H1 (cell line): Measurements from ENCODE around the gene IRGQ. TPM values are rescaled to one million over a fixed set of nuclear protein-coding genes. Genes with fewer than 3 reads are reported as not detected.

Experiments used
- CTCF ChIA-PET: fragments of 300-600 bp; sonication (Branson Sonifier 250); formaldehyde crosslinking; loops from one replicate; lab custom pipeline; 2021; ENCODE audit not compliant: partially characterized antibody; lab: Charles Lee
- POLR2A ChIA-PET: fragments of 300-600 bp; sonication (Branson Sonifier 250); formaldehyde crosslinking; loops from one replicate; lab custom pipeline; 2021; ENCODE audit warnings: inconsistent platforms; ENCODE audit not compliant: partially characterized antibody; lab: Charles Lee
- DNase-seq, 2 experiments: peaks; one replicate each; pipeline versions ENCODE4 v3.0.0 to v3.0.0-alpha.2; 2010 to 2022; ENCODE audit warnings: low spot score in 2 of 2, low read depth in 1 of 2, mixed read lengths in 1 of 2
- FAIRE-seq: peaks from 2 replicates; lab custom pipeline; 2011; peaks lifted over from hg19 to GRCh38; lab: Jason Lieb, UNC
- H2AFZ ChIP-seq: 2 replicates; pipeline ENCODE4 v1.8.1; 2012; ENCODE audit warnings: low read length, inconsistent platforms
- H2AK5ac ChIP-seq: 2 replicates; pipeline ENCODE4 v1.6.1; 2013; ENCODE audit warnings: low read depth, low read length
- H2BK120ac ChIP-seq: replicated peaks from 2 replicates; pipeline ENCODE3; 2013; ENCODE audit warnings: low read depth, low read length, inconsistent platforms
- H2BK12ac ChIP-seq: 2 replicates; pipeline ENCODE4 v1.6.1; 2013; ENCODE audit warnings: low read depth, low read length
- H2BK15ac ChIP-seq: 2 replicates; pipeline ENCODE4 v1.6.1; 2013; ENCODE audit warnings: low read length
- H2BK20ac ChIP-seq: 2 replicates; pipeline ENCODE4 v1.6.1; 2013; ENCODE audit warnings: low read length
- H2BK5ac ChIP-seq: 2 replicates; pipeline ENCODE4 v1.6.1; 2013; ENCODE audit warnings: low read depth, low read length
- H3K14ac ChIP-seq: 2 replicates; pipeline ENCODE4 v1.6.1; 2013; ENCODE audit warnings: inconsistent platforms; ENCODE audit not compliant: insufficient read length
- H3K18ac ChIP-seq: 2 replicates; pipeline ENCODE4 v1.6.1; 2013; ENCODE audit warnings: low read length; ENCODE audit errors: extremely low read depth
- H3K23ac ChIP-seq: 2 replicates; pipeline ENCODE4 v1.6.1; 2013; ENCODE audit warnings: inconsistent platforms; ENCODE audit not compliant: insufficient read length
- H3K23me2 ChIP-seq: 2 replicates; pipeline ENCODE4 v1.6.1; 2013; ENCODE audit warnings: low read depth, low read length
- H3K27ac ChIP-seq: 2 replicates; pipeline ENCODE4 v1.6.1; 2011; ENCODE audit warnings: low read depth, low read length, inconsistent platforms
- H3K27me3 ChIP-seq, 4 experiments: replicated peaks in 1 of 4; 1 replicate in 1 of 4; 2 replicates in 3 of 4; pipeline versions ENCODE4 v1.6.1 to v1.8.1; 2011 to 2013; ENCODE audit warnings: low read length in 3 of 4, mild to moderate bottlenecking in 3 of 4, inconsistent platforms in 2 of 4, mixed read lengths in 2 of 4, moderate library complexity in 1 of 4; ENCODE audit not compliant: control insufficient read depth in 3 of 4, insufficient read depth in 3 of 4; ENCODE audit errors: extremely low read depth in 1 of 4
- H3K36me3 ChIP-seq, 4 experiments: 2 replicates each; pipeline versions ENCODE4 v1.6.1 to v1.8.1; 2011 to 2013; ENCODE audit warnings: mild to moderate bottlenecking in 4 of 4, low read length in 3 of 4, moderate library complexity in 2 of 4, control low read depth in 1 of 4, inconsistent platforms in 1 of 4; ENCODE audit not compliant: insufficient read depth in 4 of 4, control insufficient read depth in 2 of 4
- H3K4ac ChIP-seq: replicated peaks from 2 replicates; pipeline ENCODE3; 2013; ENCODE audit warnings: low read length, low read depth, mixed read lengths, inconsistent platforms; ENCODE audit not compliant: insufficient read length
- H3K4me1 ChIP-seq, 4 experiments: replicated peaks in 1 of 4; 1 replicate in 1 of 4; 2 replicates in 3 of 4; pipeline versions ENCODE4 v1.6.1 to v1.8.1; 2011 to 2013; ENCODE audit warnings: low read length in 3 of 4, inconsistent platforms in 2 of 4, mixed read lengths in 1 of 4; ENCODE audit not compliant: insufficient read depth in 4 of 4, control insufficient read depth in 3 of 4
- H3K4me2 ChIP-seq, 2 experiments: 2 replicates each; pipeline versions ENCODE4 v1.6.1 to v1.8.1; 2011 to 2013; ENCODE audit warnings: low read depth in 2 of 2, low read length in 2 of 2, control low read depth in 1 of 2, inconsistent platforms in 1 of 2, mild to moderate bottlenecking in 1 of 2; ENCODE audit not compliant: insufficient read depth in 1 of 2
- H3K4me3 ChIP-seq, 4 experiments: fragments of 200-600, 300-600 bp in 1 of 4; sonication (generic), shearing (Covaris generic), sonication (Bioruptor Twin) in 1 of 4; 2 replicates each; pipeline versions ENCODE4 v1.5.1 to v1.8.1; 2011 to 2016; ENCODE audit warnings: low read length in 4 of 4, low read depth in 3 of 4, control low read depth in 2 of 4, inconsistent platforms in 2 of 4, mild to moderate bottlenecking in 2 of 4, mixed read lengths in 1 of 4, moderate library complexity in 1 of 4; ENCODE audit not compliant: insufficient read depth in 2 of 4; ENCODE audit errors: extremely low read depth in 1 of 4
- H3K56ac ChIP-seq: replicated peaks from 2 replicates; pipeline ENCODE3; 2013; ENCODE audit warnings: low read depth, mild to moderate bottlenecking, mixed read lengths, low read length, inconsistent platforms; ENCODE audit not compliant: insufficient read length
- H3K79me1 ChIP-seq: 2 replicates; pipeline ENCODE4 v1.6.1; 2013; ENCODE audit warnings: low read depth, low read length, control low read depth
- H3K79me2 ChIP-seq, 2 experiments: 2 replicates each; pipeline versions ENCODE4 v1.6.1 to v1.8.1; 2012 to 2013; ENCODE audit warnings: low read length in 2 of 2, mild to moderate bottlenecking in 2 of 2, inconsistent platforms in 1 of 2; ENCODE audit not compliant: insufficient read depth in 2 of 2, control insufficient read depth in 1 of 2
- H3K9ac ChIP-seq, 4 experiments: replicated peaks in 1 of 4; 1 replicate in 1 of 4; 2 replicates in 3 of 4; pipeline versions ENCODE4 v1.6.1 to v1.8.1; 2011 to 2013; ENCODE audit warnings: low read depth in 3 of 4, low read length in 3 of 4, control low read depth in 2 of 4, mild to moderate bottlenecking in 2 of 4, moderate library complexity in 2 of 4, inconsistent platforms in 1 of 4; ENCODE audit errors: extremely low read depth in 1 of 4
- H3K9me3 ChIP-seq, 2 experiments: 2 replicates each; pipeline versions ENCODE4 v1.6.1 to v1.8.1; 2012 to 2013; ENCODE audit warnings: mild to moderate bottlenecking in 2 of 2, moderate library complexity in 2 of 2, control low read depth in 1 of 2, inconsistent platforms in 1 of 2, low read depth in 1 of 2, low read length in 1 of 2, mixed read lengths in 1 of 2; ENCODE audit not compliant: insufficient read depth in 2 of 2
- H4K20me1 ChIP-seq, 2 experiments: replicated peaks in 1 of 2; 2 replicates each; pipeline versions ENCODE3 to v1.8.1; 2011 to 2013; ENCODE audit warnings: inconsistent platforms in 2 of 2, low read length in 2 of 2, mild to moderate bottlenecking in 1 of 2; ENCODE audit not compliant: insufficient read depth in 2 of 2, control insufficient read depth in 1 of 2
- H4K5ac ChIP-seq: 2 replicates; pipeline ENCODE4 v1.6.1; 2013; ENCODE audit warnings: low read length, low read depth, mixed read lengths, inconsistent platforms; ENCODE audit not compliant: insufficient read length
- H4K8ac ChIP-seq: 2 replicates; pipeline ENCODE4 v1.8.0; 2013; ENCODE audit warnings: mild to moderate bottlenecking, moderate library complexity, low read length, inconsistent platforms; ENCODE audit not compliant: insufficient read depth; ENCODE audit errors: extremely low read depth
- H4K91ac ChIP-seq: replicated peaks from 2 replicates; pipeline ENCODE3; 2013; ENCODE audit warnings: low read length, mixed read lengths, inconsistent platforms; ENCODE audit not compliant: insufficient read length
- CHD2 ChIP-seq: IDR thresholded peaks from 2 replicates; pipeline ENCODE4 v1.6.1; 2012; ENCODE audit warnings: low read length, improper control_type of control experiment
- EP300 ChIP-seq, 2 experiments: IDR thresholded peaks; 1 replicate in 1 of 2; 2 replicates in 1 of 2; pipeline ENCODE4 v1.6.1; 2011 to 2012; ENCODE audit warnings: low read depth in 2 of 2, low read length in 2 of 2, mild to moderate bottlenecking in 2 of 2, borderline replicate concordance in 1 of 2, inconsistent platforms in 1 of 2, moderate library complexity in 1 of 2
- FOSL1 ChIP-seq: IDR thresholded peaks from 2 replicates; pipeline ENCODE4 v1.6.1; 2011; ENCODE audit warnings: mild to moderate bottlenecking, low read depth, low read length, moderate library complexity; ENCODE audit not compliant: insufficient read depth
- NANOG ChIP-seq: IDR thresholded peaks from 2 replicates; pipeline ENCODE4 v1.6.1; 2011; ENCODE audit warnings: low read length, low read depth, mild to moderate bottlenecking, inconsistent platforms; ENCODE audit not compliant: insufficient read depth, poor library complexity, severe bottlenecking
- POLR2A ChIP-seq, 2 experiments: IDR thresholded peaks; 1 replicate in 1 of 2; 2 replicates in 1 of 2; pipeline ENCODE4 v1.6.1; 2011; ENCODE audit warnings: low read depth in 2 of 2, low read length in 2 of 2, mild to moderate bottlenecking in 2 of 2; ENCODE audit errors: control extremely low read depth in 1 of 2
- TAF1 ChIP-seq: IDR thresholded peaks from 2 replicates; pipeline ENCODE4 v1.6.1; 2011; ENCODE audit warnings: mild to moderate bottlenecking, low read depth, low read length
- TBP ChIP-seq: IDR thresholded peaks from 2 replicates; pipeline ENCODE4 v1.6.1; 2011; ENCODE audit warnings: low read depth, low read length, improper control_type of control experiment
- YY1 ChIP-seq: IDR thresholded peaks from 2 replicates; pipeline ENCODE4 v1.6.1; 2011; ENCODE audit warnings: low read depth, mild to moderate bottlenecking, low read length
- WGBS, 2 experiments: shearing (Covaris generic) in 1 of 2; methylation state at CpG; one replicate each; pipeline versions ENCODE4 v1.1.6 to v1.1.7; 2013 to 2015; ENCODE audit warnings: low lambda C conversion rate in 2 of 2, mixed read lengths in 2 of 2, inconsistent platforms in 1 of 2, low coverage in 1 of 2, missing lambda C conversion rate in 1 of 2; ENCODE audit not compliant: insufficient replicate concordance in 2 of 2, insufficient coverage in 1 of 2, insufficient read length in 1 of 2; ENCODE audit errors: extremely low coverage in 1 of 2, missing lambda C conversion rate in 1 of 2; 5-methylcytosine and 5-hydroxymethylcytosine counted together
- polyA plus RNA-seq, 7 experiments: library from polyadenylated mRNA; depleted of rRNA in 3 of 7; stranded (reverse) in 5 of 7; unstranded in 2 of 7; fragments of >200 nt in 5 of 7; fragments of 200-250 nt in 2 of 7; gene quantifications; 1 replicate in 5 of 7; 2 replicates in 1 of 7; 4 replicates in 1 of 7; pipeline versions ENCODE4 v1.2.1 to v1.2.3, GENCODE V29; 2011 to 2013; ENCODE audit warnings: missing spikeins in 2 of 7, mixed read lengths in 2 of 7
- total RNA-seq: library from RNA; stranded (reverse); fragmentation: NEBNext Ultra II Directional; extraction: Animal tissue kit (Norgen Biotek cat#: 25700); gene quantifications from 2 replicates; pipeline ENCODE4 v1.2.1, GENCODE V29; 2021

IRGQ gene
- total and polyA plus RNA-seq, 2 of the 8 experiments (the other 6 are each of a cell fraction or from before 2014, with no cell fraction given) = 16.0 to 42.9 TPM

DNA sequence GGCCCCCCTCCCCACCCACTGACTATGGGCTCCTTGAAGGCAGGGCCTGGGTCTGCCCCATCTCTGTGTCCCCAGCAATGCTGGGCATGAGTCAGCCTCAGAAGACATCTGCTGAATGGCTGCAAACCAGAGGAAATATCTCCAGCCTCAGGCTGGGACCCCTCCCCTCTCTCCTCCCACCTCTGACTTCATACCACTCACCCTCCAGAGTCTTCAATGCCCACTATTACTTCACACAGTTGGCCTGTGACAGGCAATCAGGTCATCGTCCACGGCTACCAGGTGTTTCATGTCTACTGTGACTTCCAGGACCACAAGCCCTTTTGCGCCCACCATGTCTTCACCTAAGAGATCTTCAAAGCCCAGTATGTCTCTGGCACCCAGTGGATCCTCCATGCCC, 15.9 kb upstream of the IRGQ start, which contains the start of gene SRRM5:
SRRM5 (plus strand) TSS at position 301 of the 400 bp plus-strand sequence; CDS start at position 335, 34 bp downstream.
- H3K79me2 ChIP-seq = peaks cover 0 to 9% of the 10 kb centered on the region in 2 experiments; a peak in 2 of 4 replicates
- no peak within 1 kb of the TSS for H2BK120ac ChIP-seq
- WGBS, 2 experiments = 84% methylated on average over 3 of the region's 3 CpGs; no CpG with 5 or more reads in 1 of the 2 experiments
- H3K14ac ChIP-seq = no peak within 1 kb of the TSS
- H4K20me1 ChIP-seq = peaks cover 0 to 8% of the 10 kb centered on the region in 2 experiments
- H3K27ac ChIP-seq = no peak within 1 kb of the TSS
- no peak within 1 kb of the TSS for H3K4ac ChIP-seq
- H3K27me3 ChIP-seq = no peaks in the 10 kb centered on the region
- H2BK5ac ChIP-seq = no peak within 1 kb of the TSS
- peaks cover 0 to 4% (median 1%) of the 10 kb centered on the region in 4 experiments; a peak in 2 of 8 replicates for H3K36me3 ChIP-seq
- H3K4me2 ChIP-seq = no peak within 1 kb of the TSS
- no peak within 1 kb of the TSS for H3K4me3 ChIP-seq
- CTCF ChIA-PET = interaction anchor here (1.3 to 1.8 kb wide), 2 partner anchors 14 kb away, joined by 4 to 9 read pairs; no protein-coding TSS in a partner anchor
- no peak within 1 kb of the TSS for H3K23ac ChIP-seq
- H2BK12ac ChIP-seq = no peak within 1 kb of the TSS
- DNase-seq (no peak), FAIRE-seq (no peak)
- no peak within 1 kb of the TSS; the same call in 1 of the 2 replicates for H4K8ac ChIP-seq
- H3K23me2 ChIP-seq = no peaks in the 10 kb centered on the region; the same call in 1 of the 2 replicates
- peaks cover 7% of the 10 kb centered on the region; the same call in 1 of the 2 replicates for H3K79me1 ChIP-seq
- no peak within 1 kb of the TSS for H2BK15ac ChIP-seq
- no peaks in the 10 kb centered on the region for H3K4me1 ChIP-seq
- no peak within 1 kb of the TSS for H3K18ac ChIP-seq
- no peak within 1 kb of the TSS for H4K5ac ChIP-seq
- no peak within 1 kb of the TSS for H2BK20ac ChIP-seq
- H2AFZ ChIP-seq = no peak within 1 kb of the TSS
- no peaks in the 10 kb centered on the region; a peak in 1 of 4 replicates for H3K9me3 ChIP-seq
- no peak within 1 kb of the TSS for H3K56ac ChIP-seq
- POLR2A ChIA-PET = no interaction called here
- H2AK5ac ChIP-seq = no peak within 1 kb of the TSS
- H4K91ac ChIP-seq = no peak within 1 kb of the TSS
- no peak within 1 kb of the TSS for H3K9ac ChIP-seq
- TF ChIP-seq POLR2A (IDR thresholded peaks at IDR 0.05; ENCODE audit: control extremely low read depth in 1 of 2, low read depth in 2 of 2, low read length in 2 of 2) = no peak
- no peak for TF ChIP-seq TAF1
- no peak for TF ChIP-seq FOSL1
- TF ChIP-seq NANOG = no peak
- no peak for TF ChIP-seq EP300 (IDR thresholded peaks at IDR 0.05; ENCODE audit: borderline replicate concordance in 1 of 2, low read depth in 2 of 2, low read length in 2 of 2)
- no peak for TF ChIP-seq TBP
- TF ChIP-seq CHD2 = no peak
- TF ChIP-seq YY1 = no peak
